Peyer's patch (tissue), 4 donors: ENCODE results near the gene HDGF.

Source experiments
- POLR2A ChIP-seq, 2 donors: fragments of 450-650 bp; IDR thresholded peaks; one replicate each; pipeline ENCODE4 v1.5.1; 2017; ENCODE audit warnings: antibody characterized with exemption in 2 of 2, mild to moderate bottlenecking in 2 of 2, moderate library complexity in 2 of 2
- TF ChIP-seq, protein P1 (sequence below), 6 experiments: fragments of 450-650 bp in 4 of 6; fragments of 200-600 bp in 2 of 6; sonication (generic) in 1 of 6; IDR thresholded peaks; one replicate each; pipeline ENCODE4 v1.5.1; 2017 to 2019; ENCODE audit warnings: antibody characterized with exemption in 6 of 6, mild to moderate bottlenecking in 3 of 6, moderate library complexity in 1 of 6

DNA sequence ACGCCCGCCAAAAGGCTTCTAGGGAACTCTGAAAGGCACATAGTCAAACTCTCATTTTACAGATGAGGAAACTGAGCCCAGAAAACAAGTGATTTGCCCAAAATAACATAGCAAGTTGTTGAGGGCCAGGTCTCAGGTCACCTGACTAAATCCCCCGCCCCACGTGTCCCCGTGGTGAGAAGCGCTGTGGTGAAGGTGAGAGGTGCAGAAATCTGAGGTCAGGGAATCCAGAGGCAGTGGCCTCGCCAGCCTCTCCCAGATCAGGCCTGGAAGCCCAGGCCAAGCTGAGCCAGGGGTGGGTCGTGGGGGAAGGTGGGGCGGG lies 5.1 kb downstream of the HDGF start:
- TF ChIP-seq POLR2A (IDR thresholded peaks at IDR 0.05): no peak
- TF ChIP-seq, protein P1, sequence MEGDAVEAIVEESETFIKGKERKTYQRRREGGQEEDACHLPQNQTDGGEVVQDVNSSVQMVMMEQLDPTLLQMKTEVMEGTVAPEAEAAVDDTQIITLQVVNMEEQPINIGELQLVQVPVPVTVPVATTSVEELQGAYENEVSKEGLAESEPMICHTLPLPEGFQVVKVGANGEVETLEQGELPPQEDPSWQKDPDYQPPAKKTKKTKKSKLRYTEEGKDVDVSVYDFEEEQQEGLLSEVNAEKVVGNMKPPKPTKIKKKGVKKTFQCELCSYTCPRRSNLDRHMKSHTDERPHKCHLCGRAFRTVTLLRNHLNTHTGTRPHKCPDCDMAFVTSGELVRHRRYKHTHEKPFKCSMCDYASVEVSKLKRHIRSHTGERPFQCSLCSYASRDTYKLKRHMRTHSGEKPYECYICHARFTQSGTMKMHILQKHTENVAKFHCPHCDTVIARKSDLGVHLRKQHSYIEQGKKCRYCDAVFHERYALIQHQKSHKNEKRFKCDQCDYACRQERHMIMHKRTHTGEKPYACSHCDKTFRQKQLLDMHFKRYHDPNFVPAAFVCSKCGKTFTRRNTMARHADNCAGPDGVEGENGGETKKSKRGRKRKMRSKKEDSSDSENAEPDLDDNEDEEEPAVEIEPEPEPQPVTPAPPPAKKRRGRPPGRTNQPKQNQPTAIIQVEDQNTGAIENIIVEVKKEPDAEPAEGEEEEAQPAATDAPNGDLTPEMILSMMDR (IDR thresholded peaks at IDR 0.05): no peak
